ENCODE results near the gene KRT86.

Gene KRT86

GRCh38 chr12:52247622-52248540, 26.6 kb upstream of the KRT86 start:
- H3K9me2 ChIP-seq (replicated peaks; ENCODE audit: insufficient read depth, low read length) = no peaks in the 10 kb centered on the region
- H4K20me1 ChIP-seq (ENCODE audit: low read depth, low read length) = no peaks in the 10 kb centered on the region
- H2AFZ ChIP-seq (ENCODE audit: low read depth, low read length, severe bottlenecking) = no peak overlapping the region
- no peaks in the 10 kb centered on the region for H3K79me2 ChIP-seq (ENCODE audit: insufficient read depth, low read length)
- H3F3A ChIP-seq (ENCODE audit: insufficient read depth) = no peaks in the 10 kb centered on the region
- H3K27ac ChIP-seq (ENCODE audit: low read depth, low read length) = no peak overlapping the region
- no peaks in the 10 kb centered on the region for H3K9me3 ChIP-seq (ENCODE audit: insufficient read depth, low read length)
- no peaks in the 10 kb centered on the region for H3K27me3 ChIP-seq (ENCODE audit: low read length)
- H3K9ac ChIP-seq (ENCODE audit: low read length) = no peak overlapping the region
- no peaks in the 10 kb centered on the region for H3K36me3 ChIP-seq (ENCODE audit: low read length)
- H3K4me2 ChIP-seq (ENCODE audit: low read depth, low read length, poor library complexity, severe bottlenecking) = no peak overlapping the region
- H3K4me3 ChIP-seq (ENCODE audit: insufficient read depth, low read length, poor library complexity, severe bottlenecking) = no peak overlapping the region
- TF ChIP-seq CTCF (IDR thresholded peaks at IDR 0.05; ENCODE audit: insufficient read depth, low read length, poor library complexity, severe bottlenecking) (no peak), EZH2phosphoT487 (conservative IDR thresholded peaks at IDR 0.05; ENCODE audit: low read length) (no peak)

- no peak overlapping the region for H2AFZ ChIP-seq (ENCODE audit: low read depth, low read length, severe bottlenecking)
- H3K79me2 ChIP-seq (ENCODE audit: insufficient read depth, low read length) = no peaks in the 10 kb centered on the region
- no peak overlapping the region for H3K9ac ChIP-seq (ENCODE audit: low read length)
- no peaks in the 10 kb centered on the region for H3K27me3 ChIP-seq (ENCODE audit: low read length)
- H3K4me2 ChIP-seq (ENCODE audit: low read depth, low read length, poor library complexity, severe bottlenecking) = no peak overlapping the region
- no peak overlapping the region for H3K4me3 ChIP-seq (ENCODE audit: insufficient read depth, low read length, poor library complexity, severe bottlenecking)
- no peaks in the 10 kb centered on the region for H3K9me2 ChIP-seq (replicated peaks; ENCODE audit: insufficient read depth, low read length)
- no peaks in the 10 kb centered on the region for H3K36me3 ChIP-seq (ENCODE audit: low read length)
- TF ChIP-seq EZH2phosphoT487 (conservative IDR thresholded peaks at IDR 0.05; ENCODE audit: low read length) = no peak
- TF ChIP-seq CTCF (IDR thresholded peaks at IDR 0.05; ENCODE audit: insufficient read depth, low read length, poor library complexity, severe bottlenecking) = no peak
- H3K9me3 ChIP-seq (ENCODE audit: insufficient read depth, low read length) = no peaks in the 10 kb centered on the region
- H3K27ac ChIP-seq (ENCODE audit: low read depth, low read length) = no peak overlapping the region
- no peaks in the 10 kb centered on the region for H3F3A ChIP-seq (ENCODE audit: insufficient read depth)
- no peaks in the 10 kb centered on the region for H4K20me1 ChIP-seq (ENCODE audit: low read depth, low read length)
These were observed 25.6 kb upstream of the KRT86 start for GRCh38 chr12:52248541-52249461.

GRCh38 chr12:52249511-52250047, 24.9 kb upstream of the KRT86 start:
- Histone ChIP-seq H3F3A (ENCODE audit: insufficient read depth) (no peaks in the 10 kb centered on the region), H3K79me2 (ENCODE audit: insufficient read depth, low read length) (no peaks in the 10 kb centered on the region), H3K36me3 (ENCODE audit: low read length) (no peaks in the 10 kb centered on the region), H3K4me2 (ENCODE audit: low read depth, low read length, poor library complexity, severe bottlenecking) (no peak overlapping the region), H3K27ac (ENCODE audit: low read depth, low read length) (no peak overlapping the region), H3K27me3 (ENCODE audit: low read length) (no peaks in the 10 kb centered on the region), H3K9me3 (ENCODE audit: insufficient read depth, low read length) (no peaks in the 10 kb centered on the region), H3K4me3 (ENCODE audit: insufficient read depth, low read length, poor library complexity, severe bottlenecking) (no peak overlapping the region), H2AFZ (ENCODE audit: low read depth, low read length, severe bottlenecking) (no peak overlapping the region), H3K9me2 (replicated peaks; ENCODE audit: insufficient read depth, low read length) (no peaks in the 10 kb centered on the region), H4K20me1 (ENCODE audit: low read depth, low read length) (no peaks in the 10 kb centered on the region), H3K9ac (ENCODE audit: low read length) (no peak overlapping the region)
- TF ChIP-seq CTCF (IDR thresholded peaks at IDR 0.05; ENCODE audit: insufficient read depth, low read length, poor library complexity, severe bottlenecking) (no peak), EZH2phosphoT487 (conservative IDR thresholded peaks at IDR 0.05; ENCODE audit: low read length) (no peak)

Measured in SU-DHL-6 (cell line).